ENCODE measurements around the gene SPANXC.
"Not testable (repeated sequence)": the region's sequence is repeated elsewhere in the genome, so short reads cannot be mapped to it uniquely, and the experiment has no call there.

Gene SPANXC

GRCh38 chrX:141242417-141242816 lies at the start of gene SPANXC:
Gene SPANXC, minus strand, starts transcription at chrX:141242517. Its CDS starts 60 bp downstream, at chrX:141242457.
- not testable (repeated sequence) for H3K9ac ChIP-seq; H4K20me1 ChIP-seq (ENCODE audit: insufficient read depth); H3K79me2 ChIP-seq (ENCODE audit: insufficient read depth, low read depth); H3K4me2 ChIP-seq; H3K4me1 ChIP-seq (ENCODE audit: low read depth, poor library complexity, severe bottlenecking); H2AFZ ChIP-seq (ENCODE audit: low read depth); H3K27me3 ChIP-seq (ENCODE audit: insufficient read depth, low read depth); H3K4me3 ChIP-seq (IDR thresholded peaks at IDR 0.05; ENCODE audit: insufficient read depth, low read depth, low read length); H3K36me3 ChIP-seq (ENCODE audit: insufficient read depth); H3K27ac ChIP-seq

- H3K79me2 ChIP-seq (ENCODE audit: insufficient read depth, low read depth), result no peaks in the 10 kb centered on the region
- H3K27ac ChIP-seq, result no peak overlapping the region
- no peaks in the 10 kb centered on the region for H4K20me1 ChIP-seq (ENCODE audit: insufficient read depth)
- H3K4me1 ChIP-seq (ENCODE audit: low read depth, poor library complexity, severe bottlenecking), result no peaks in the 10 kb centered on the region
- H3K4me3 ChIP-seq (IDR thresholded peaks at IDR 0.05; ENCODE audit: insufficient read depth, low read depth, low read length), result no peak overlapping the region
- H2AFZ ChIP-seq (ENCODE audit: low read depth), result no peak overlapping the region
- H3K36me3 ChIP-seq (ENCODE audit: insufficient read depth), result no peaks in the 10 kb centered on the region
- no peak overlapping the region for H3K4me2 ChIP-seq
- H3K9ac ChIP-seq, result no peak overlapping the region
- no peaks in the 10 kb centered on the region for H3K27me3 ChIP-seq (ENCODE audit: insufficient read depth, low read depth)
- TF ChIP-seq CTCF (conservative IDR thresholded peaks at IDR 0.05; ENCODE audit: low read depth, low read length), result no peak
These were observed 37.2 kb upstream of the SPANXC start for GRCh38 chrX:141279476-141279875.

- Histone ChIP-seq H4K20me1 (ENCODE audit: insufficient read depth) (no peaks in the 10 kb centered on the region), H3K27ac (no peak overlapping the region), H3K4me1 (ENCODE audit: low read depth, poor library complexity, severe bottlenecking) (no peaks in the 10 kb centered on the region), H3K79me2 (ENCODE audit: insufficient read depth, low read depth) (no peaks in the 10 kb centered on the region), H3K4me3 (IDR thresholded peaks at IDR 0.05; ENCODE audit: insufficient read depth, low read depth, low read length) (no peak overlapping the region), H2AFZ (ENCODE audit: low read depth) (no peak overlapping the region), H3K9ac (no peak overlapping the region), H3K4me2 (no peak overlapping the region), H3K36me3 (ENCODE audit: insufficient read depth) (no peaks in the 10 kb centered on the region), H3K27me3 (ENCODE audit: insufficient read depth, low read depth) (no peaks in the 10 kb centered on the region)
- peak; percentile 52 for TF ChIP-seq CTCF (conservative IDR thresholded peaks at IDR 0.05; ENCODE audit: low read depth, low read length)
These were observed 36.0 kb upstream of the SPANXC start for GRCh38 chrX:141278306-141278705.

- no peaks in the 10 kb centered on the region for H3K27me3 ChIP-seq (ENCODE audit: insufficient read depth, low read depth)
- no peak overlapping the region for H3K9ac ChIP-seq
- no peak overlapping the region for H3K27ac ChIP-seq
- no peaks in the 10 kb centered on the region for H3K79me2 ChIP-seq (ENCODE audit: insufficient read depth, low read depth)
- no peak overlapping the region for H2AFZ ChIP-seq (ENCODE audit: low read depth)
- H3K36me3 ChIP-seq (ENCODE audit: insufficient read depth), result no peaks in the 10 kb centered on the region
- no peak overlapping the region for H3K4me2 ChIP-seq
- no peaks in the 10 kb centered on the region for H3K4me1 ChIP-seq (ENCODE audit: low read depth, poor library complexity, severe bottlenecking)
- no peak for TF ChIP-seq CTCF (conservative IDR thresholded peaks at IDR 0.05; ENCODE audit: low read depth, low read length)
- no peak overlapping the region for H3K4me3 ChIP-seq (IDR thresholded peaks at IDR 0.05; ENCODE audit: insufficient read depth, low read depth, low read length)
- no peaks in the 10 kb centered on the region for H4K20me1 ChIP-seq (ENCODE audit: insufficient read depth)
These were observed 15.8 kb upstream of the SPANXC start for GRCh38 chrX:141258080-141258479.

- Histone ChIP-seq H3K4me2 (no peak overlapping the region), H3K9ac (no peak overlapping the region), H3K4me3 (IDR thresholded peaks at IDR 0.05; ENCODE audit: insufficient read depth, low read depth, low read length) (no peak overlapping the region), H2AFZ (ENCODE audit: low read depth) (no peak overlapping the region), H3K79me2 (ENCODE audit: insufficient read depth, low read depth) (no peaks in the 10 kb centered on the region), H3K27me3 (ENCODE audit: insufficient read depth, low read depth) (no peaks in the 10 kb centered on the region), H3K4me1 (ENCODE audit: low read depth, poor library complexity, severe bottlenecking) (no peaks in the 10 kb centered on the region), H4K20me1 (ENCODE audit: insufficient read depth) (no peaks in the 10 kb centered on the region), H3K36me3 (ENCODE audit: insufficient read depth) (no peaks in the 10 kb centered on the region), H3K27ac (no peak overlapping the region)
- TF ChIP-seq CTCF (conservative IDR thresholded peaks at IDR 0.05; ENCODE audit: low read depth, low read length), result no peak
These were observed 20.7 kb downstream of the SPANXC start for GRCh38 chrX:141221611-141222010.
